Measurements from ENCODE around the gene SEMA4B. TPM values are rescaled to one million over a fixed set of nuclear protein-coding genes. Genes with fewer than 3 reads are reported as not detected.

The SEMA4B gene
- total RNA-seq, 1 experiment from 2014 or later = 13.2 TPM

- BruUV-seq (replicated peaks) = no TSS peak
Observed at GRCh38 chr15:90188914-90189748, 12.0 kb upstream of the SEMA4B start.

GRCh38 chr15:90189781-90190467 lies 11.2 kb upstream of the SEMA4B start:
- POLR2A ChIA-PET (ENCODE audit: low non-redundant PET) = no interaction called here
- intact Hi-C loops (cut with micrococcal nuclease; ENCODE audit: unreplicated experiment) = no loop called here
- CTCF ChIA-PET = no interaction called here

More at GRCh38 chr15:90188914-90189748, 12.0 kb upstream of the SEMA4B start:
- H3K27ac ChIP-seq (ENCODE audit: low read depth, low read length, poor library complexity, severe bottlenecking) = no peak overlapping the region
- CTCF ChIA-PET = no interaction called here
- POLR2A ChIA-PET (ENCODE audit: low non-redundant PET) = no interaction called here
- intact Hi-C loops (cut with micrococcal nuclease; ENCODE audit: unreplicated experiment) = no loop called here
- peaks cover 13% of the 10 kb centered on the region for H3K4me1 ChIP-seq (ENCODE audit: insufficient read depth, low read length, poor library complexity, severe bottlenecking)
- H3K27me3 ChIP-seq (replicated peaks; ENCODE audit: insufficient read depth, low read depth, low read length, poor library complexity) = no peaks in the 10 kb centered on the region
- no peaks in the 10 kb centered on the region for H3K9me3 ChIP-seq (ENCODE audit: low read depth, low read length, poor library complexity, severe bottlenecking)
- no peaks in the 10 kb centered on the region for H3K36me3 ChIP-seq (ENCODE audit: insufficient read depth, low read length, poor library complexity, severe bottlenecking)
- no peak for DNase-seq (ENCODE audit: low spot score)
- no peak for TF ChIP-seq CTCF (conservative IDR thresholded peaks at IDR 0.05; ENCODE audit: low read depth, low read length)
- TF ChIP-seq EZH2 (IDR thresholded peaks at IDR 0.05; ENCODE audit: borderline replicate concordance, low read depth, low read length, poor library complexity, severe bottlenecking) = no peak
- no peak overlapping the region for H3K4me3 ChIP-seq (ENCODE audit: low read depth, low read length, poor library complexity, severe bottlenecking)

More at GRCh38 chr15:90189781-90190467, 11.2 kb upstream of the SEMA4B start:
- BruUV-seq (replicated peaks) = no TSS peak
- no peak overlapping the region for H3K27ac ChIP-seq (ENCODE audit: low read depth, low read length, poor library complexity, severe bottlenecking)
- H3K4me3 ChIP-seq (ENCODE audit: low read depth, low read length, poor library complexity, severe bottlenecking) = no peak overlapping the region
- DNase-seq (ENCODE audit: low spot score) = no peak
- no peaks in the 10 kb centered on the region for H3K9me3 ChIP-seq (ENCODE audit: low read depth, low read length, poor library complexity, severe bottlenecking)
- no peaks in the 10 kb centered on the region for H3K27me3 ChIP-seq (replicated peaks; ENCODE audit: insufficient read depth, low read depth, low read length, poor library complexity)
- H3K36me3 ChIP-seq (ENCODE audit: insufficient read depth, low read length, poor library complexity, severe bottlenecking) = no peaks in the 10 kb centered on the region
- peaks cover 13% of the 10 kb centered on the region for H3K4me1 ChIP-seq (ENCODE audit: insufficient read depth, low read length, poor library complexity, severe bottlenecking)
- TF ChIP-seq CTCF (conservative IDR thresholded peaks at IDR 0.05; ENCODE audit: low read depth, low read length) (no peak), EZH2 (IDR thresholded peaks at IDR 0.05; ENCODE audit: borderline replicate concordance, low read depth, low read length, poor library complexity, severe bottlenecking) (no peak)

Measured in A673 (cell line).